Nephron progenitor cell (in vitro differentiated cells): Measurements from ENCODE around the gene DIS3.
A peak's percentile ranks its signal among the peaks of the same experiment; 100 is the strongest.
"Not testable (repeated sequence)": the region's sequence is repeated elsewhere in the genome, so short reads cannot be mapped to it uniquely, and the experiment has no call there.

Experiments used
- DNase-seq: peaks from one replicate; pipeline ENCODE4 v3.0.0; 2021
- H3K27ac Mint-ChIP-seq: 2 replicates; pipeline ENCODE4 v1.8.0; 2021; ENCODE audit warnings: mild to moderate bottlenecking, moderate library complexity, mixed read lengths
- H3K27me3 Mint-ChIP-seq: 2 replicates; pipeline ENCODE4 v1.8.0; 2021; ENCODE audit warnings: mild to moderate bottlenecking, low read depth, mixed read lengths; ENCODE audit not compliant: poor library complexity
- H3K36me3 Mint-ChIP-seq: 2 replicates; pipeline ENCODE4 v1.8.0; 2021; ENCODE audit warnings: low read depth, mixed read lengths
- H3K4me1 Mint-ChIP-seq: 2 replicates; pipeline ENCODE4 v1.8.0; 2021; ENCODE audit warnings: mixed read lengths
- H3K4me3 Mint-ChIP-seq: 2 replicates; pipeline ENCODE4 v1.8.0; 2021; ENCODE audit warnings: mild to moderate bottlenecking, moderate library complexity, mixed read lengths
- H3K9me3 Mint-ChIP-seq: 2 replicates; pipeline ENCODE4 v1.8.0; 2021; ENCODE audit warnings: mild to moderate bottlenecking, moderate library complexity, mixed read lengths
- CTCF ChIP-seq: fragments of 200-600 bp; sonication (generic); IDR thresholded peaks from 2 replicates; pipeline ENCODE4 v1.5.0; 2021; ENCODE audit warnings: antibody characterized with exemption

DIS3 gene

GRCh38 chr13:72808917-72809500, 27.3 kb upstream of the DIS3 start:
- no peak for DNase-seq
- Mint-ChIP-seq H3K9me3 (peaks cover 4% of the 10 kb centered on the region), H3K36me3 (peaks cover 54% of the 10 kb centered on the region)

GRCh38 chr13:72806514-72806913, 24.8 kb upstream of the DIS3 start:
- H3K4me3 Mint-ChIP-seq, H3K27ac Mint-ChIP-seq, DNase-seq, H3K9me3 Mint-ChIP-seq, H3K27me3 Mint-ChIP-seq, H3K4me1 Mint-ChIP-seq: not testable (repeated sequence)
- peaks cover 49% of the 10 kb centered on the region for H3K36me3 Mint-ChIP-seq

More at GRCh38 chr13:72808917-72809500, 27.3 kb upstream of the DIS3 start:
- TF ChIP-seq CTCF: peak; percentile 79
- H3K4me3 Mint-ChIP-seq: no peak overlapping the region
- no peaks in the 10 kb centered on the region for H3K27me3 Mint-ChIP-seq
- H3K27ac Mint-ChIP-seq: no peak overlapping the region
- no peaks in the 10 kb centered on the region for H3K4me1 Mint-ChIP-seq

- Mint-ChIP-seq H3K9me3 (peaks cover 4% of the 10 kb centered on the region), H3K27ac (no peak overlapping the region), H3K27me3 (no peaks in the 10 kb centered on the region)
Measured at GRCh38 chr13:72805676-72806346, 24.1 kb upstream of the DIS3 start.

GRCh38 chr13:72804301-72804700, 22.6 kb upstream of the DIS3 start:
- peak overlapping the region; percentile 80 for H3K27ac Mint-ChIP-seq
- TF ChIP-seq CTCF: no peak
- no peaks in the 10 kb centered on the region for H3K4me1 Mint-ChIP-seq
- H3K36me3 Mint-ChIP-seq: peaks cover 58% of the 10 kb centered on the region
- no peak overlapping the region for H3K4me3 Mint-ChIP-seq
- H3K9me3 Mint-ChIP-seq: peaks cover 4% of the 10 kb centered on the region
- no peak for DNase-seq
- no peaks in the 10 kb centered on the region for H3K27me3 Mint-ChIP-seq

More at GRCh38 chr13:72805676-72806346, 24.1 kb upstream of the DIS3 start:
- Mint-ChIP-seq H3K4me1 (no peaks in the 10 kb centered on the region), H3K4me3 (no peak overlapping the region), H3K36me3 (peaks cover 52% of the 10 kb centered on the region)
- no peak for TF ChIP-seq CTCF
- DNase-seq: no peak

- Mint-ChIP-seq H3K27me3 (no peaks in the 10 kb centered on the region), H3K36me3 (peaks cover 60% of the 10 kb centered on the region), H3K9me3 (no peaks in the 10 kb centered on the region), H3K27ac (no peak overlapping the region), H3K4me3 (no peak overlapping the region), H3K4me1 (no peaks in the 10 kb centered on the region)
- no peak for TF ChIP-seq CTCF
- no peak for DNase-seq
Measured at GRCh38 chr13:72798817-72799216, 17.1 kb upstream of the DIS3 start.

GRCh38 chr13:72792640-72793039, 10.9 kb upstream of the DIS3 start:
- DNase-seq: no peak
- peaks cover 69% of the 10 kb centered on the region for H3K36me3 Mint-ChIP-seq
- TF ChIP-seq CTCF: no peak
- no peaks in the 10 kb centered on the region for H3K27me3 Mint-ChIP-seq
- no peaks in the 10 kb centered on the region for H3K4me1 Mint-ChIP-seq
- H3K4me3 Mint-ChIP-seq: no peak overlapping the region
- no peak overlapping the region for H3K27ac Mint-ChIP-seq
- no peaks in the 10 kb centered on the region for H3K9me3 Mint-ChIP-seq
